NCI-H82 (cell line): ENCODE data around the gene SPTBN1.
A peak's percentile ranks its signal among the peaks of the same experiment; 100 is the strongest.

Experiments used
- DNase-seq: peaks from one replicate; lab custom pipeline; 2025; lab: John Stamatoyannopoulos, UW

SPTBN1 gene

GRCh38 chr2:54553775-54554174 lies 97.6 kb downstream of the SPTBN1 start:
- peak; percentile 43 for DNase-seq

- DNase-seq: no peak
Observed at GRCh38 chr2:54555318-54555837, 99.3 kb downstream of the SPTBN1 start.

- no peak for DNase-seq
Observed at GRCh38 chr2:54556621-54557121, 100.5 kb downstream of the SPTBN1 start.

GRCh38 chr2:54557211-54557600 lies 101.1 kb downstream of the SPTBN1 start:
- peak; percentile 20 for DNase-seq

GRCh38 chr2:54557601-54558187 lies 101.6 kb downstream of the SPTBN1 start:
- peak; percentile 73 for DNase-seq

- peak; percentile 89 for DNase-seq
Observed at GRCh38 chr2:54558188-54559005, 102.3 kb downstream of the SPTBN1 start.

- DNase-seq: no peak
Observed at GRCh38 chr2:54559006-54559445, 102.9 kb downstream of the SPTBN1 start.

GRCh38 chr2:54559593-54560145 lies 103.5 kb downstream of the SPTBN1 start:
- DNase-seq: peak; percentile 47

GRCh38 chr2:54560146-54560881 lies 104.2 kb downstream of the SPTBN1 start:
- DNase-seq: peak; percentile 47

- DNase-seq: no peak
Observed at GRCh38 chr2:54561010-54561409, 104.9 kb downstream of the SPTBN1 start.

- DNase-seq: no peak
Observed at GRCh38 chr2:54564439-54564838, 108.3 kb downstream of the SPTBN1 start.

GRCh38 chr2:54565551-54565950 lies 109.4 kb downstream of the SPTBN1 start:
- no peak for DNase-seq

GRCh38 chr2:54566896-54567295 lies 110.8 kb downstream of the SPTBN1 start:
- no peak for DNase-seq

- peak; percentile 28 for DNase-seq
Observed at GRCh38 chr2:54568876-54569321, 112.8 kb downstream of the SPTBN1 start.

GRCh38 chr2:54569745-54570301 lies 113.7 kb downstream of the SPTBN1 start:
- peak; percentile 84 for DNase-seq

- no peak for DNase-seq
Observed at GRCh38 chr2:54570321-54570855, 114.3 kb downstream of the SPTBN1 start.

GRCh38 chr2:54570925-54571694 lies 115.0 kb downstream of the SPTBN1 start:
- DNase-seq: peak; percentile 54

GRCh38 chr2:54572262-54572635 lies 116.1 kb downstream of the SPTBN1 start:
- DNase-seq: no peak

- no peak for DNase-seq
Observed at GRCh38 chr2:54572636-54573536, 116.8 kb downstream of the SPTBN1 start.

- peak; percentile 12 for DNase-seq
Observed at GRCh38 chr2:54573537-54573919, 117.4 kb downstream of the SPTBN1 start.
